Ishikawa (cell line): ENCODE results near the gene TJP2.

ENCODE experiments used
- CREB1 ChIP-seq: IDR thresholded peaks from 2 replicates; pipeline ENCODE4 v1.6.1; 2012; ENCODE audit warnings: low read depth
- EGR1 ChIP-seq: IDR thresholded peaks from 2 replicates; pipeline ENCODE4 v1.6.1; 2012
- EP300 ChIP-seq: IDR thresholded peaks from 2 replicates; pipeline ENCODE4 v1.6.1; 2012; ENCODE audit warnings: borderline replicate concordance
- FOXM1 ChIP-seq: IDR thresholded peaks from 2 replicates; pipeline ENCODE4 v1.6.1; 2012; ENCODE audit warnings: low read depth, borderline replicate concordance
- MAX ChIP-seq: IDR thresholded peaks from 2 replicates; pipeline ENCODE4 v1.6.1; 2012
- NFIC ChIP-seq: IDR thresholded peaks from 2 replicates; pipeline ENCODE4 v1.6.1; 2012
- RAD21 ChIP-seq: IDR thresholded peaks from 2 replicates; pipeline ENCODE4 v1.6.1; 2012; ENCODE audit warnings: low read depth
- TCF12 ChIP-seq: IDR thresholded peaks from 2 replicates; pipeline ENCODE4 v1.6.1; 2012; ENCODE audit warnings: low read depth
- ZBTB7A ChIP-seq: IDR thresholded peaks from 2 replicates; pipeline ENCODE4 v1.6.1; 2012; ENCODE audit warnings: low read depth
- TF ChIP-seq, protein P1 (sequence below): IDR thresholded peaks from 2 replicates; pipeline ENCODE4 v1.6.1; 2012; ENCODE audit warnings: low read depth, mild to moderate bottlenecking
- TF ChIP-seq, protein P2 (sequence below): IDR thresholded peaks from 2 replicates; pipeline ENCODE4 v1.6.1; 2012

- TF ChIP-seq CREB1 (no peak), EP300 (no peak), NFIC (no peak), MAX (no peak), EGR1 (no peak), FOXM1 (no peak), ZBTB7A (no peak), TCF12 (no peak), RAD21 (no peak)
- TF ChIP-seq, protein P1, sequence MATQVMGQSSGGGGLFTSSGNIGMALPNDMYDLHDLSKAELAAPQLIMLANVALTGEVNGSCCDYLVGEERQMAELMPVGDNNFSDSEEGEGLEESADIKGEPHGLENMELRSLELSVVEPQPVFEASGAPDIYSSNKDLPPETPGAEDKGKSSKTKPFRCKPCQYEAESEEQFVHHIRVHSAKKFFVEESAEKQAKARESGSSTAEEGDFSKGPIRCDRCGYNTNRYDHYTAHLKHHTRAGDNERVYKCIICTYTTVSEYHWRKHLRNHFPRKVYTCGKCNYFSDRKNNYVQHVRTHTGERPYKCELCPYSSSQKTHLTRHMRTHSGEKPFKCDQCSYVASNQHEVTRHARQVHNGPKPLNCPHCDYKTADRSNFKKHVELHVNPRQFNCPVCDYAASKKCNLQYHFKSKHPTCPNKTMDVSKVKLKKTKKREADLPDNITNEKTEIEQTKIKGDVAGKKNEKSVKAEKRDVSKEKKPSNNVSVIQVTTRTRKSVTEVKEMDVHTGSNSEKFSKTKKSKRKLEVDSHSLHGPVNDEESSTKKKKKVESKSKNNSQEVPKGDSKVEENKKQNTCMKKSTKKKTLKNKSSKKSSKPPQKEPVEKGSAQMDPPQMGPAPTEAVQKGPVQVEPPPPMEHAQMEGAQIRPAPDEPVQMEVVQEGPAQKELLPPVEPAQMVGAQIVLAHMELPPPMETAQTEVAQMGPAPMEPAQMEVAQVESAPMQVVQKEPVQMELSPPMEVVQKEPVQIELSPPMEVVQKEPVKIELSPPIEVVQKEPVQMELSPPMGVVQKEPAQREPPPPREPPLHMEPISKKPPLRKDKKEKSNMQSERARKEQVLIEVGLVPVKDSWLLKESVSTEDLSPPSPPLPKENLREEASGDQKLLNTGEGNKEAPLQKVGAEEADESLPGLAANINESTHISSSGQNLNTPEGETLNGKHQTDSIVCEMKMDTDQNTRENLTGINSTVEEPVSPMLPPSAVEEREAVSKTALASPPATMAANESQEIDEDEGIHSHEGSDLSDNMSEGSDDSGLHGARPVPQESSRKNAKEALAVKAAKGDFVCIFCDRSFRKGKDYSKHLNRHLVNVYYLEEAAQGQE, result no peak
- TF ChIP-seq, protein P2, sequence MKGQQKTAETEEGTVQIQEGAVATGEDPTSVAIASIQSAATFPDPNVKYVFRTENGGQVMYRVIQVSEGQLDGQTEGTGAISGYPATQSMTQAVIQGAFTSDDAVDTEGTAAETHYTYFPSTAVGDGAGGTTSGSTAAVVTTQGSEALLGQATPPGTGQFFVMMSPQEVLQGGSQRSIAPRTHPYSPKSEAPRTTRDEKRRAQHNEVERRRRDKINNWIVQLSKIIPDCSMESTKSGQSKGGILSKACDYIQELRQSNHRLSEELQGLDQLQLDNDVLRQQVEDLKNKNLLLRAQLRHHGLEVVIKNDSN, result no peak
Measured at GRCh38 chr9:69237702-69238295, 63.7 kb downstream of the TJP2 start.
